Liver (tissue), 9 donors: Measurements from ENCODE around the gene SRP9. TPM values are rescaled to one million over a fixed set of nuclear protein-coding genes. Genes with fewer than 3 reads are reported as not detected.

Experiments used
- DNase-seq: peaks from one replicate; pipeline ENCODE4 v3.0.0-alpha.2; 2017; ENCODE audit warnings: low spot score
- H3K27ac ChIP-seq, 2 donors: one replicate each; pipeline ENCODE4 v1.7.0; 2013; ENCODE audit warnings: inconsistent platforms in 2 of 2, low read length in 2 of 2, control low read depth in 1 of 2, low read depth in 1 of 2, mild to moderate bottlenecking in 1 of 2
- H3K27me3 ChIP-seq, 4 donors: one replicate each; pipeline versions ENCODE4 v1.6.1 to v1.7.0; 2013; ENCODE audit warnings: low read length in 3 of 4, inconsistent platforms in 1 of 4, mild to moderate bottlenecking in 1 of 4, moderate library complexity in 1 of 4; ENCODE audit not compliant: control insufficient read depth in 4 of 4, insufficient read depth in 4 of 4
- H3K36me3 ChIP-seq, 4 donors: one replicate each; pipeline versions ENCODE4 v1.6.1 to v1.7.0; 2013; ENCODE audit warnings: low read length in 3 of 4, mild to moderate bottlenecking in 3 of 4, low read depth in 1 of 4, moderate library complexity in 1 of 4; ENCODE audit not compliant: control insufficient read depth in 4 of 4, insufficient read depth in 3 of 4
- H3K4me1 ChIP-seq, 4 donors: one replicate each; pipeline versions ENCODE4 v1.6.1 to v1.7.0; 2013; ENCODE audit warnings: low read length in 3 of 4, mild to moderate bottlenecking in 3 of 4, moderate library complexity in 1 of 4; ENCODE audit not compliant: control insufficient read depth in 4 of 4, insufficient read depth in 4 of 4
- H3K4me3 ChIP-seq, 3 donors: one replicate each; pipeline versions ENCODE4 v1.6.1 to v1.7.0; 2013; ENCODE audit warnings: low read length in 3 of 3, control low read depth in 1 of 3, low read depth in 1 of 3, mild to moderate bottlenecking in 1 of 3
- H3K9ac ChIP-seq, 2 donors: one replicate each; pipeline ENCODE4 v1.7.0; 2013; ENCODE audit warnings: low read length in 2 of 2, mild to moderate bottlenecking in 2 of 2, moderate library complexity in 2 of 2, control low read depth in 1 of 2, low read depth in 1 of 2
- H3K9me3 ChIP-seq, 4 donors: one replicate each; pipeline versions ENCODE4 v1.6.1 to v1.7.0; 2013; ENCODE audit warnings: low read length in 3 of 4; ENCODE audit not compliant: control insufficient read depth in 4 of 4
- CTCF ChIP-seq: fragments of 150-350 bp; IDR thresholded peaks from 2 replicates; pipeline ENCODE4 v1.5.1; 2017; ENCODE audit warnings: improper control_type of control experiment, low read depth, low read length; ENCODE audit not compliant: missing input control
- EGR1 ChIP-seq, 2 donors: IDR thresholded peaks; 2 replicates each; pipeline ENCODE4 v1.6.1; 2016 to 2018; ENCODE audit warnings: antibody characterized with exemption in 2 of 2, low read depth in 2 of 2
- FOXA1 ChIP-seq: IDR thresholded peaks from 2 replicates; pipeline ENCODE4 v1.6.1; 2016; ENCODE audit warnings: antibody characterized with exemption
- FOXA2 ChIP-seq: IDR thresholded peaks from 2 replicates; pipeline ENCODE4 v1.6.1; 2016; ENCODE audit warnings: antibody characterized with exemption
- GABPA ChIP-seq, 2 donors: IDR thresholded peaks in 1 of 2; conservative IDR thresholded peaks in 1 of 2; 2 replicates each; pipeline ENCODE4 v1.6.1; 2016; ENCODE audit warnings: antibody characterized with exemption in 2 of 2, mild to moderate bottlenecking in 1 of 2, moderate library complexity in 1 of 2
- HNF4A ChIP-seq, 2 donors: conservative IDR thresholded peaks; 2 replicates each; pipeline ENCODE4 v1.6.1; 2016; ENCODE audit warnings: antibody characterized with exemption in 2 of 2, mild to moderate bottlenecking in 2 of 2
- HNF4G ChIP-seq: IDR thresholded peaks from 2 replicates; pipeline ENCODE4 v1.6.1; 2016; ENCODE audit warnings: antibody characterized with exemption
- JUND ChIP-seq, 2 donors: IDR thresholded peaks; 2 replicates each; pipeline ENCODE4 v1.6.1; 2016; ENCODE audit warnings: antibody characterized with exemption in 2 of 2
- NR2F2 ChIP-seq: IDR thresholded peaks from 2 replicates; pipeline ENCODE4 v1.6.1; 2016; ENCODE audit warnings: antibody characterized with exemption
- RAD21 ChIP-seq, 2 donors: IDR thresholded peaks; 2 replicates each; pipeline ENCODE4 v1.6.1; 2016; ENCODE audit warnings: antibody characterized with exemption in 2 of 2, mild to moderate bottlenecking in 2 of 2
- REST ChIP-seq: IDR thresholded peaks from 2 replicates; pipeline ENCODE4 v1.6.1; 2016; ENCODE audit warnings: antibody characterized with exemption, mild to moderate bottlenecking
- RXRA ChIP-seq, 2 donors: IDR thresholded peaks; 2 replicates each; pipeline ENCODE4 v1.6.1; 2017 to 2018; ENCODE audit warnings: antibody characterized with exemption in 2 of 2, mild to moderate bottlenecking in 1 of 2
- SP1 ChIP-seq: IDR thresholded peaks from 2 replicates; pipeline ENCODE4 v1.6.1; 2018; ENCODE audit warnings: antibody characterized with exemption, mild to moderate bottlenecking
- TAF1 ChIP-seq: conservative IDR thresholded peaks from 2 replicates; pipeline ENCODE4 v1.6.1; 2016; ENCODE audit warnings: antibody characterized with exemption, mild to moderate bottlenecking
- YY1 ChIP-seq: IDR thresholded peaks from 2 replicates; pipeline ENCODE4 v1.6.1; 2016; ENCODE audit warnings: antibody characterized with exemption, mild to moderate bottlenecking
- WGBS: extraction: QIAGEN DNeasy Blood & Tissue Kit; methylation state at CpG from one replicate; pipeline ENCODE4 v1.1.7; 2013; 5-methylcytosine and 5-hydroxymethylcytosine counted together
- polyA plus RNA-seq, 2 donors: library from polyadenylated mRNA; stranded (reverse) in 1 of 2; unstranded in 1 of 2; fragments of 200-250 nt in 1 of 2; fragments of >200 nt in 1 of 2; fragmentation: Nextera tagmentation in 1 of 2; extraction: Ambion mirVana in 1 of 2; gene quantifications; one replicate each; pipeline versions ENCODE4 v1.2.1 to v1.2.3, GENCODE V29; 2013 to 2015
- total RNA-seq, 2 donors: library from RNA; depleted of rRNA; stranded (reverse); fragments of >200 nt; gene quantifications; one replicate each; pipeline ENCODE4 v1.2.3, GENCODE V29; 2014
- TF ChIP-seq, protein P1 (sequence below): IDR thresholded peaks from 2 replicates; pipeline ENCODE4 v1.6.1; 2016; ENCODE audit warnings: antibody characterized with exemption
- TF ChIP-seq, protein P2 (sequence below): IDR thresholded peaks from 2 replicates; pipeline ENCODE4 v1.6.1; 2016; ENCODE audit warnings: antibody characterized with exemption
- TF ChIP-seq, protein P3 (sequence below): IDR thresholded peaks from 2 replicates; pipeline ENCODE4 v1.6.1; 2016; ENCODE audit warnings: antibody characterized with exemption
- donor health status: healthy.
- donor health status: healthy.
- donor health status: healthy.
- donor health status: healthy.
- donor health status: healthy.

The SRP9 gene
- total and polyA plus RNA-seq, 4 donors: 152 to 179 (median 154) TPM

GRCh38 chr1:225747566-225747965 is 30.1 kb upstream of the SRP9 start:
- H3K9ac ChIP-seq: no peak overlapping the region

DNA sequence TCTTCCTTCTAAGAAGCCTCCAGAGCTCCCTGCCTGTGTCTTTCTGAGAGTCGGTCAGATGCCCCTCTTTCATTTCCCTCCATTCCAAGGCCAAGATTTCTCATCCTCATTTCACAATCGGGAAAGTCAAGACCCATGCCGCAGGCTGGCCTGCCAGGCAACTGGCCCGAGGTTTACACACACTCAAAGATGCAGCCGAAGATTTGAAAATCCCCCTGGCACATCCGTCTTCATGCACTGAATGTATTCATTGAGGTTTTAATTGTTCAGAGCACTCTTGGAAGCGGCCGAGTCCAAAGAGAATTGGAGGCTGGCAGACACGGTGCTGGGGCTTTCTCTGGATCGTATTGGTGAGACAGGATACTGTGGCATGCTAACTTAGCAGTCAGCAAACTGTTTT is 29.1 kb upstream of the SRP9 start:
- Histone ChIP-seq H3K4me1 (peaks cover 0 to 2% (median under 1%) of the 10 kb centered on the region in 4 donors), H3K4me3 (no peak overlapping the region), H3K27ac (no peak overlapping the region), H3K9ac (no peak overlapping the region), H3K9me3 (no peaks in the 10 kb centered on the region), H3K36me3 (no peaks in the 10 kb centered on the region), H3K27me3 (no peaks in the 10 kb centered on the region)
- no peak for DNase-seq
- 95% methylated on average over 10 of the region's 10 CpGs for WGBS
- TF ChIP-seq FOXA2 (no peak), FOXA1 (no peak), SP1 (no peak), JUND (IDR thresholded peaks at IDR 0.05) (no peak), GABPA (IDR thresholded peaks at IDR 0.05 in 1 of 2, conservative IDR thresholded peaks at IDR 0.05 in 1 of 2) (no peak), HNF4A (conservative IDR thresholded peaks at IDR 0.05) (no peak), TAF1 (no peak), EGR1 (IDR thresholded peaks at IDR 0.05; ENCODE audit: low read depth in 2 of 2) (no peak), RAD21 (IDR thresholded peaks at IDR 0.05) (no peak), RXRA (IDR thresholded peaks at IDR 0.05) (no peak), YY1 (no peak), HNF4G (no peak), NR2F2 (no peak), CTCF (no peak), REST (no peak)
- TF ChIP-seq, protein P1, sequence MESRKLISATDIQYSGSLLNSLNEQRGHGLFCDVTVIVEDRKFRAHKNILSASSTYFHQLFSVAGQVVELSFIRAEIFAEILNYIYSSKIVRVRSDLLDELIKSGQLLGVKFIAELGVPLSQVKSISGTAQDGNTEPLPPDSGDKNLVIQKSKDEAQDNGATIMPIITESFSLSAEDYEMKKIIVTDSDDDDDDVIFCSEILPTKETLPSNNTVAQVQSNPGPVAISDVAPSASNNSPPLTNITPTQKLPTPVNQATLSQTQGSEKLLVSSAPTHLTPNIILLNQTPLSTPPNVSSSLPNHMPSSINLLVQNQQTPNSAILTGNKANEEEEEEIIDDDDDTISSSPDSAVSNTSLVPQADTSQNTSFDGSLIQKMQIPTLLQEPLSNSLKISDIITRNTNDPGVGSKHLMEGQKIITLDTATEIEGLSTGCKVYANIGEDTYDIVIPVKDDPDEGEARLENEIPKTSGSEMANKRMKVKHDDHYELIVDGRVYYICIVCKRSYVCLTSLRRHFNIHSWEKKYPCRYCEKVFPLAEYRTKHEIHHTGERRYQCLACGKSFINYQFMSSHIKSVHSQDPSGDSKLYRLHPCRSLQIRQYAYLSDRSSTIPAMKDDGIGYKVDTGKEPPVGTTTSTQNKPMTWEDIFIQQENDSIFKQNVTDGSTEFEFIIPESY: no peak
- TF ChIP-seq, protein P2, sequence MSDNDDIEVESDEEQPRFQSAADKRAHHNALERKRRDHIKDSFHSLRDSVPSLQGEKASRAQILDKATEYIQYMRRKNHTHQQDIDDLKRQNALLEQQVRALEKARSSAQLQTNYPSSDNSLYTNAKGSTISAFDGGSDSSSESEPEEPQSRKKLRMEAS: no peak

More at GRCh38 chr1:225747566-225747965, 30.1 kb upstream of the SRP9 start:
- H3K4me1 ChIP-seq: peaks cover 0 to 2% (median under 1%) of the 10 kb centered on the region in 4 donors
- no peak for DNase-seq
- H3K27ac ChIP-seq: no peak overlapping the region
- TF ChIP-seq HNF4G (no peak), EGR1 (IDR thresholded peaks at IDR 0.05; ENCODE audit: low read depth in 2 of 2) (no peak), SP1 (no peak), CTCF (no peak), JUND (IDR thresholded peaks at IDR 0.05) (no peak), FOXA2 (no peak)
- TF ChIP-seq, protein P3, sequence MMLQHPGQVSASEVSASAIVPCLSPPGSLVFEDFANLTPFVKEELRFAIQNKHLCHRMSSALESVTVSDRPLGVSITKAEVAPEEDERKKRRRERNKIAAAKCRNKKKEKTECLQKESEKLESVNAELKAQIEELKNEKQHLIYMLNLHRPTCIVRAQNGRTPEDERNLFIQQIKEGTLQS: no peak
- TF ChIP-seq, protein P2: no peak
- H3K27me3 ChIP-seq: no peaks in the 10 kb centered on the region
- no peaks in the 10 kb centered on the region for H3K36me3 ChIP-seq
- H3K4me3 ChIP-seq: no peak overlapping the region
- 98% methylated on average over 7 of the region's 7 CpGs for WGBS
- no peaks in the 10 kb centered on the region for H3K9me3 ChIP-seq
